Measurements from ENCODE around the gene WDFY2. TPM values are rescaled to one million over a fixed set of nuclear protein-coding genes. Genes with fewer than 3 reads are reported as not detected.

The WDFY2 gene
- total and polyA plus RNA-seq, 10 of the 15 experiments (the other 5 are each of a cell fraction or from before 2014, with no cell fraction given), result 2.1 to 13.0 (median 8.1) TPM

DNA sequence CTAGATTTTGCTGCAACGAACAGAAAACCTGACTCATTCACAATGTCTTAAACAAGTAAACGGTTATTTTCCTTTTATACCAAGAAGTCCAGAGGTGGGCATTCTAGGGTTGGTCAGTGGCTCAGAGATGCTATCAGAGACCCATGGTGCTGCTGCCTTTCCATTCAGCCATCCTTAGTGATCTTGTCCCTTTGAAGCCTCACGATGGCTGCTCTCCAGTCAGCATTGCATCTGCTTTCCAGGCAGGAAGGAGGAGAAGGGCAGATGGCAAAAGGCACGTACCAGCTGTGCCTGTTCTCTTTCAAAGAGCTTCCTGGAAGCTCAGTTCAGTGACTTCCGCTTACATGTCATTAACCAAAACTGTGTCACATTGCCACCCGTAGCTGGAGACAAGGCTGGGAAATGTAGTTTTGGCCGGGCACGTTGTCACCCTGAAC lies 30.1 kb downstream of the WDFY2 start:
- H3K27me3 ChIP-seq (replicated peaks in 1 of 2; ENCODE audit: control insufficient read depth in 2 of 2, insufficient read depth in 2 of 2, low read length in 1 of 2), result no peaks in the 10 kb centered on the region
- peak; percentile 71 for ATAC-seq
- ChIA-PET CTCF (interaction anchor here (0.7 to 2.3 kb wide), 8 partner anchors 12 to 180 kb away, joined by 3 to 7 read pairs (median 3); no protein-coding TSS in a partner anchor), RAD21 (ENCODE audit: unreplicated experiment) (interaction anchor here (0.8 to 2.3 kb wide), 10 partner anchors 15 to 184 kb away, joined by 3 to 16 read pairs (median 4); no protein-coding TSS in a partner anchor), POLR2A (interaction anchor here (0.6 to 2.9 kb wide), 12 partner anchors 10 to 161 kb away, joined by 3 to 21 read pairs (median 4); no protein-coding TSS in a partner anchor), SMC1A (ENCODE audit: uncharacterized antibody, unreplicated experiment) (interaction anchor here (0.5 to 5.3 kb wide), 18 partner anchors 7 to 476 kb away, joined by 3 to 38 read pairs (median 5); partner anchors contain the start of gene INTS6)
- peak overlapping the region; percentile 95 for H3K4me2 ChIP-seq (ENCODE audit: control insufficient read depth, insufficient read depth)
- in situ Hi-C loops (cut with MboI), result no loop called here
- 2% methylated on average over 8 of the region's 8 CpGs for WGBS (ENCODE audit: insufficient coverage, insufficient replicate concordance, low lambda C conversion rate, missing lambda C conversion rate)
- H2AFZ ChIP-seq (ENCODE audit: control insufficient read depth, low read depth, low read length), result peak overlapping the region; percentile 96
- FAIRE-seq, result peak; percentile 44
- BruUV-seq (replicated peaks), result no TSS peak
- no peaks in the 10 kb centered on the region for H4K20me1 ChIP-seq (ENCODE audit: control insufficient read depth, insufficient read depth)
- no peaks in the 10 kb centered on the region for H3K36me3 ChIP-seq (ENCODE audit: control insufficient read depth in 2 of 2, insufficient read depth in 2 of 2, low read length in 1 of 2)
- DNase-seq (ENCODE audit: low read depth, low spot score), result peak; percentile 56
- H3K4me3 ChIP-seq, result peak overlapping the region; percentile 53
- peaks cover 20% of the 10 kb centered on the region for H3K79me2 ChIP-seq (ENCODE audit: control insufficient read depth, insufficient read depth, low read length)
- H3K27ac ChIP-seq (ENCODE audit: control insufficient read depth, insufficient read depth), result peak overlapping the region; percentile 78
- peak overlapping the region; percentile 74 for H3K9ac ChIP-seq (ENCODE audit: control insufficient read depth, insufficient read depth, low read length)
- peaks cover 4% of the 10 kb centered on the region for H3K4me1 ChIP-seq (ENCODE audit: control insufficient read depth, insufficient read depth, low read length)
- intact Hi-C loops (cut with micrococcal nuclease; ENCODE audit: unreplicated experiment), result no loop called here
- H3K9me3 ChIP-seq (replicated peaks; ENCODE audit: control insufficient read depth, insufficient read depth, low read length), result no peaks in the 10 kb centered on the region
- peak; percentile 74; the same call in 1 of the 2 replicates for TF ChIP-seq TCF3 (IDR thresholded peaks at IDR 0.05; ENCODE audit: borderline replicate concordance, insufficient read depth, low read depth, low read length)
- TF ChIP-seq RELB (IDR thresholded peaks at IDR 0.05; ENCODE audit: low read depth), result no peak
- 0 out of 2 replicates have a peak, but pooled peaks have one; percentile 27 for TF ChIP-seq TCF12 (IDR thresholded peaks at IDR 0.05; ENCODE audit: low read depth, low read length)
- TF ChIP-seq CREB1 (IDR thresholded peaks at IDR 0.05; ENCODE audit: low read depth), result peak; percentile 87
- peak; percentile 19 for TF ChIP-seq USF1 (IDR thresholded peaks at IDR 0.05; ENCODE audit: borderline replicate concordance, extremely low read length, insufficient read depth, low read depth, low read length)
- 0 out of 2 replicates have a peak, but pooled peaks have one; percentile 1 for TF ChIP-seq RAD21 (IDR thresholded peaks at IDR 0.05; ENCODE audit: insufficient read depth, low read depth, low read length)
- TF ChIP-seq E2F4 (IDR thresholded peaks at IDR 0.05; ENCODE audit: low read depth, low read length), result no peak
- TF ChIP-seq YY1 (IDR thresholded peaks at IDR 0.05; ENCODE audit: low read depth, low read length), result peak; percentile 62; the same call in 1 of the 2 replicates
- TF ChIP-seq IRF4 (IDR thresholded peaks at IDR 0.05; ENCODE audit: low read depth, low read length), result no peak
- TF ChIP-seq, protein P1, sequence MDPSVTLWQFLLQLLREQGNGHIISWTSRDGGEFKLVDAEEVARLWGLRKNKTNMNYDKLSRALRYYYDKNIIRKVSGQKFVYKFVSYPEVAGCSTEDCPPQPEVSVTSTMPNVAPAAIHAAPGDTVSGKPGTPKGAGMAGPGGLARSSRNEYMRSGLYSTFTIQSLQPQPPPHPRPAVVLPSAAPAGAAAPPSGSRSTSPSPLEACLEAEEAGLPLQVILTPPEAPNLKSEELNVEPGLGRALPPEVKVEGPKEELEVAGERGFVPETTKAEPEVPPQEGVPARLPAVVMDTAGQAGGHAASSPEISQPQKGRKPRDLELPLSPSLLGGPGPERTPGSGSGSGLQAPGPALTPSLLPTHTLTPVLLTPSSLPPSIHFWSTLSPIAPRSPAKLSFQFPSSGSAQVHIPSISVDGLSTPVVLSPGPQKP (IDR thresholded peaks at IDR 0.05; ENCODE audit: low read depth, low read length), result peak; percentile 51; the same call in 1 of the 2 replicates
- 0 out of 2 replicates have a peak, but pooled peaks have one; percentile 31 for TF ChIP-seq POLR2AphosphoS2 (IDR thresholded peaks at IDR 0.05; ENCODE audit: low read depth, low read length)
- TF ChIP-seq POU2F2 (IDR thresholded peaks at IDR 0.05; ENCODE audit: borderline replicate concordance, low read depth, low read length), result peak; percentile 63; the same call in 1 of the 3 replicates
- TF ChIP-seq POLR2A (IDR thresholded peaks at IDR 0.05; ENCODE audit: low read depth, low read length), result peak; percentile 83
- TF ChIP-seq NR2C1 (IDR thresholded peaks at IDR 0.05), result no peak
- TF ChIP-seq POLR2AphosphoS5 (IDR thresholded peaks at IDR 0.05; ENCODE audit: low read length), result peak; percentile 81
- TF ChIP-seq GATAD2B (conservative IDR thresholded peaks at IDR 0.05; ENCODE audit: low read depth), result 0 out of 2 replicates have a peak, but pooled peaks have one; percentile 40
- no peak for TF ChIP-seq BCL3 (IDR thresholded peaks at IDR 0.05; ENCODE audit: borderline replicate concordance, insufficient read depth, low read depth, low read length, poor library complexity, severe bottlenecking)

Measured in GM12878 (cell line).